Breast epithelium (tissue), 3 donors: ENCODE results near the gene RAB3A.

Experiments used
- POLR2A ChIP-seq: fragments of 450-650 bp; IDR thresholded peaks from one replicate; pipeline ENCODE4 v1.6.1; 2016; ENCODE audit warnings: antibody characterized with exemption, mild to moderate bottlenecking, moderate library complexity
- TF ChIP-seq, protein P1 (sequence below), 3 donors: fragments of 450-650 bp; IDR thresholded peaks; one replicate each; pipeline ENCODE4 v1.5.1; 2016 to 2017; ENCODE audit warnings: antibody characterized with exemption in 3 of 3, mild to moderate bottlenecking in 3 of 3, moderate library complexity in 3 of 3

DNA sequence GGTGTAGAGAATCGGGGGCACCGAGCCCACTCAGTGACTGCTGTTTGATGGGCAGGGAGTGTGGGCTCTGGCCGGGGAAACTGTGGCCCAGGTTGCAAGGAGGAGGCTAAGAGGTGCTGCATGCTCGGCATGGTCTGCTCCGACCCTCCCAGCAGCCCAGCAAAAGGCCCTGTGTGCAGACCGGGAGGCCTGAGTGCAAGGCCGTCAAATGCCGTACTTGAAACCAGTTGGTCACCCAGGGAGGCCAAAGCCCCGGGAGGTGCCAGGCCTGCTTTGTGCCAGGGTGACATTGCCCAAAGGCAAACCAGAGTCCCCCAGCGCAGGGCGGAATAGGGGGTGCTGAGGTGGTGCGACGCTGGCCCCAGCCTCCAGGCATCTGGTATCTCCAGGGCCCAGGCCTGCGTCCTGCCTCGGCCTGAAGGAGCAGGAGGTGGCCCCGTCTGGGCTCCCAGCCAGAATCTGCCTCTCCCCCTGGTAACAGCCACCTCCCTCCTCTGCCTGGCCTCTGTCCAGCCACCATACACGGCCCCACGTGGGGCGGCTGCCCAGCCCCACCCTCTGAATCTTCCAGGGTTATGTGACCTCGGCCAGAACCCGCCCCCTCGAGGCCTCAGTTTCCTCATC lies 46.9 kb downstream of the RAB3A start:
- TF ChIP-seq, protein P1, sequence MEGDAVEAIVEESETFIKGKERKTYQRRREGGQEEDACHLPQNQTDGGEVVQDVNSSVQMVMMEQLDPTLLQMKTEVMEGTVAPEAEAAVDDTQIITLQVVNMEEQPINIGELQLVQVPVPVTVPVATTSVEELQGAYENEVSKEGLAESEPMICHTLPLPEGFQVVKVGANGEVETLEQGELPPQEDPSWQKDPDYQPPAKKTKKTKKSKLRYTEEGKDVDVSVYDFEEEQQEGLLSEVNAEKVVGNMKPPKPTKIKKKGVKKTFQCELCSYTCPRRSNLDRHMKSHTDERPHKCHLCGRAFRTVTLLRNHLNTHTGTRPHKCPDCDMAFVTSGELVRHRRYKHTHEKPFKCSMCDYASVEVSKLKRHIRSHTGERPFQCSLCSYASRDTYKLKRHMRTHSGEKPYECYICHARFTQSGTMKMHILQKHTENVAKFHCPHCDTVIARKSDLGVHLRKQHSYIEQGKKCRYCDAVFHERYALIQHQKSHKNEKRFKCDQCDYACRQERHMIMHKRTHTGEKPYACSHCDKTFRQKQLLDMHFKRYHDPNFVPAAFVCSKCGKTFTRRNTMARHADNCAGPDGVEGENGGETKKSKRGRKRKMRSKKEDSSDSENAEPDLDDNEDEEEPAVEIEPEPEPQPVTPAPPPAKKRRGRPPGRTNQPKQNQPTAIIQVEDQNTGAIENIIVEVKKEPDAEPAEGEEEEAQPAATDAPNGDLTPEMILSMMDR (IDR thresholded peaks at IDR 0.05), result no peak
- no peak for TF ChIP-seq POLR2A
